Right atrium auricular region (tissue), 2 donors: ENCODE measurements around the gene GRB10. TPM values are rescaled to one million over a fixed set of nuclear protein-coding genes. Genes with fewer than 3 reads are reported as not detected.

Experiments used
- DNase-seq: peaks from one replicate; pipeline ENCODE4 v3.0.0-alpha.2; 2019; ENCODE audit warnings: low spot score
- H3K27ac ChIP-seq, 2 donors: fragments of 200-600 bp; sonication (generic); 1 replicate in 1 of 2; 2 replicates in 1 of 2; pipeline ENCODE4 v1.5.1; 2016 to 2019
- H3K27me3 ChIP-seq, 2 donors: fragments of 200-600 bp; sonication (generic); one replicate each; pipeline versions ENCODE4 v1.5.1 to v1.6.0; 2017 to 2019
- H3K36me3 ChIP-seq: fragments of 200-600 bp; sonication (generic); one replicate; pipeline ENCODE4 v1.5.1; 2016
- H3K4me1 ChIP-seq, 2 donors: fragments of 200-600 bp; sonication (generic); one replicate each; pipeline versions ENCODE4 v1.5.1 to v1.6.0; 2017 to 2019
- H3K4me3 ChIP-seq, 2 donors: fragments of 200-600 bp; sonication (generic); 1 replicate in 1 of 2; 2 replicates in 1 of 2; pipeline ENCODE4 v1.5.1; 2017 to 2019; ENCODE audit warnings: mild to moderate bottlenecking in 1 of 2, moderate library complexity in 1 of 2
- H3K9me3 ChIP-seq, 2 donors: fragments of 200-600 bp; sonication (generic); one replicate each; pipeline ENCODE4 v1.5.1; 2019
- CTCF ChIP-seq, 2 donors: fragments of 200-600 bp; sonication (generic); IDR thresholded peaks; one replicate each; pipeline ENCODE4 v1.5.1; 2019; ENCODE audit warnings: antibody characterized with exemption in 2 of 2
- total RNA-seq, 2 donors: library from RNA; depleted of rRNA; stranded (reverse); fragments of >200 nt; gene quantifications; one replicate each; pipeline ENCODE4 v1.1.0, GENCODE V29; 2016

The GRB10 gene
- total RNA-seq, 2 donors from 2014 or later: 36.5 to 39.0 TPM

GRCh38 chr7:50678586-50678985, 104.1 kb downstream of the GRB10 start:
- Histone ChIP-seq H3K4me3 (no peak overlapping the region), H3K4me1 (peaks cover 0 to 57% of the 10 kb centered on the region in 2 donors), H3K9me3 (no peaks in the 10 kb centered on the region), H3K27ac (peak overlapping the region in 1 of 2 donors; percentile 4), H3K36me3 (peaks cover 9% of the 10 kb centered on the region), H3K27me3 (no peaks in the 10 kb centered on the region)
- TF ChIP-seq CTCF (IDR thresholded peaks at IDR 0.05): no peak
- DNase-seq: no peak

- no peaks in the 10 kb centered on the region for H3K9me3 ChIP-seq
- H3K27me3 ChIP-seq: no peaks in the 10 kb centered on the region
- peak overlapping the region in 1 of 2 donors; percentile 54 for H3K27ac ChIP-seq
- H3K36me3 ChIP-seq: peaks cover 11% of the 10 kb centered on the region
- no peak for DNase-seq
- H3K4me3 ChIP-seq: no peak overlapping the region
- peaks cover 0 to 57% of the 10 kb centered on the region in 2 donors for H3K4me1 ChIP-seq
- no peak for TF ChIP-seq CTCF (IDR thresholded peaks at IDR 0.05)
These were observed 105.1 kb downstream of the GRB10 start for GRCh38 chr7:50677638-50677996.

- peaks cover 0 to 52% of the 10 kb centered on the region in 2 donors for H3K4me1 ChIP-seq
These were observed 105.7 kb downstream of the GRB10 start for GRCh38 chr7:50676740-50677637.

GRCh38 chr7:50676079-50676478, 106.6 kb downstream of the GRB10 start:
- H3K36me3 ChIP-seq: peaks cover 11% of the 10 kb centered on the region
- DNase-seq: no peak
- H3K4me3 ChIP-seq: no peak overlapping the region
- H3K27ac ChIP-seq: peak overlapping the region; percentile 25 to 54
- no peak for TF ChIP-seq CTCF (IDR thresholded peaks at IDR 0.05)
- no peaks in the 10 kb centered on the region for H3K27me3 ChIP-seq
- no peaks in the 10 kb centered on the region for H3K9me3 ChIP-seq
- peaks cover 0 to 55% of the 10 kb centered on the region in 2 donors for H3K4me1 ChIP-seq

More at GRCh38 chr7:50676740-50677637, 105.7 kb downstream of the GRB10 start:
- H3K27me3 ChIP-seq: no peaks in the 10 kb centered on the region
- no peak for DNase-seq
- H3K9me3 ChIP-seq: no peaks in the 10 kb centered on the region
- H3K27ac ChIP-seq: peak overlapping the region; percentile 25 to 54
- peaks cover 11% of the 10 kb centered on the region for H3K36me3 ChIP-seq
- no peak for TF ChIP-seq CTCF (IDR thresholded peaks at IDR 0.05)
- no peak overlapping the region for H3K4me3 ChIP-seq

GRCh38 chr7:50674896-50675835, 107.5 kb downstream of the GRB10 start:
- H3K27ac ChIP-seq: no peak overlapping the region
- peaks cover 0 to 64% of the 10 kb centered on the region in 2 donors for H3K4me1 ChIP-seq
- no peaks in the 10 kb centered on the region for H3K9me3 ChIP-seq
- no peaks in the 10 kb centered on the region for H3K27me3 ChIP-seq
- H3K36me3 ChIP-seq: peaks cover 11% of the 10 kb centered on the region
- no peak for DNase-seq
- no peak for TF ChIP-seq CTCF (IDR thresholded peaks at IDR 0.05)
- no peak overlapping the region for H3K4me3 ChIP-seq
